GM12878 (cell line): Measurements from ENCODE around the gene ZNF75A. TPM values are rescaled to one million over a fixed set of nuclear protein-coding genes. Genes with fewer than 3 reads are reported as not detected.
"Not testable (repeated sequence)": the region's sequence is repeated elsewhere in the genome, so short reads cannot be mapped to it uniquely, and the experiment has no call there.

Source experiments
- ATAC-seq: fragments of 200-7000 bp; cut with Tn5 transposase; 3 replicates; pipeline ENCODE4 v1.9.1; 2020; ENCODE audit warnings: mild to moderate bottlenecking, moderate library complexity
- BruUV-seq: library from RNA; stranded (reverse); fragments of 400-500 nt; replicated peaks from 2 replicates; lab custom pipeline; 2021; lab: Mats Ljungman, UMichigan
- CTCF ChIA-PET: fragments of 300-600 bp; sonication (Branson Sonifier 250); formaldehyde crosslinking; extraction: SDS; loops from one replicate; lab custom pipeline; 2021; ENCODE audit warnings: inconsistent platforms; lab: Yijun Ruan, JAX
- POLR2A ChIA-PET: fragments of 350-600 bp; formaldehyde crosslinking; extraction: SDS; loops from one replicate; lab custom pipeline; 2021; ENCODE audit warnings: inconsistent platforms; lab: Charles Lee
- RAD21 ChIA-PET: fragments of 300-600 bp; sonication (Branson Sonifier 250); formaldehyde crosslinking; loops from one replicate; lab custom pipeline; 2023; ENCODE audit warnings: antibody characterized with exemption; ENCODE audit not compliant: unreplicated experiment; lab: Charles Lee
- SMC1A ChIA-PET: fragments of 300-600 bp; sonication (Branson Sonifier 250); formaldehyde crosslinking; loops from one replicate; lab custom pipeline; 2023; ENCODE audit not compliant: unreplicated experiment, uncharacterized antibody; lab: Charles Lee
- DNase-seq: peaks from one replicate; pipeline ENCODE4 v3.0.0-alpha.2; 2011; ENCODE audit warnings: low read depth, low spot score
- FAIRE-seq: peaks from 3 replicates; lab custom pipeline; 2011; peaks lifted over from hg19 to GRCh38; lab: Jason Lieb, UNC
- H2AFZ ChIP-seq: 2 replicates; pipeline ENCODE4 v1.6.0; 2011; ENCODE audit warnings: low read depth, low read length, control low read depth; ENCODE audit not compliant: control insufficient read depth
- H3K27ac ChIP-seq: 2 replicates; pipeline ENCODE4 v1.5.1; 2011; ENCODE audit warnings: control low read depth; ENCODE audit not compliant: control insufficient read depth, insufficient read depth
- H3K27me3 ChIP-seq, 2 experiments: replicated peaks in 1 of 2; 2 replicates each; pipeline versions ENCODE4 v1.6.0 to v1.6.1; 2011; ENCODE audit warnings: low read length in 1 of 2; ENCODE audit not compliant: control insufficient read depth in 2 of 2, insufficient read depth in 2 of 2
- H3K36me3 ChIP-seq, 2 experiments: 2 replicates each; pipeline ENCODE4 v1.5.1; 2011; ENCODE audit warnings: low read length in 1 of 2; ENCODE audit not compliant: control insufficient read depth in 2 of 2, insufficient read depth in 2 of 2
- H3K4me1 ChIP-seq: 2 replicates; pipeline ENCODE4 v1.6.1; 2011; ENCODE audit warnings: mild to moderate bottlenecking, low read length, moderate library complexity, mixed read lengths; ENCODE audit not compliant: control insufficient read depth, insufficient read depth
- H3K4me2 ChIP-seq: 2 replicates; pipeline ENCODE4 v1.6.0; 2011; ENCODE audit warnings: control low read depth; ENCODE audit not compliant: control insufficient read depth, insufficient read depth
- H3K4me3 ChIP-seq: fragments of 200-600 bp; sonication (generic); 2 replicates; pipeline ENCODE4 v1.5.1; 2016
- H3K79me2 ChIP-seq: 2 replicates; pipeline ENCODE4 v1.6.0; 2011; ENCODE audit warnings: low read length; ENCODE audit not compliant: control insufficient read depth, insufficient read depth
- H3K9ac ChIP-seq: 2 replicates; pipeline ENCODE4 v1.8.0; 2011; ENCODE audit warnings: low read length, control low read depth, mixed read lengths; ENCODE audit not compliant: control insufficient read depth, insufficient read depth
- H3K9me3 ChIP-seq: replicated peaks from 3 replicates; pipeline ENCODE4 v1.5.1; 2011; ENCODE audit warnings: mild to moderate bottlenecking, low read length; ENCODE audit not compliant: control insufficient read depth, insufficient read depth
- H4K20me1 ChIP-seq: 2 replicates; pipeline ENCODE4 v1.6.0; 2011; ENCODE audit not compliant: control insufficient read depth, insufficient read depth
- JUNB ChIP-seq: IDR thresholded peaks from 2 replicates; pipeline ENCODE4 v1.6.1; 2016; ENCODE audit warnings: antibody characterized with exemption, mild to moderate bottlenecking
- NFYB ChIP-seq: IDR thresholded peaks from 2 replicates; pipeline ENCODE4 v1.6.1; 2011; ENCODE audit warnings: low read depth, mild to moderate bottlenecking, low read length, improper control_type of control experiment, moderate library complexity; ENCODE audit not compliant: insufficient read depth
- RFX5 ChIP-seq: IDR thresholded peaks from 2 replicates; pipeline ENCODE4 v1.6.1; 2011; ENCODE audit warnings: low read depth, low read length, improper control_type of control experiment
- WGBS: methylation state at CpG from one replicate; pipeline ENCODE4 v1.1.6; 2016; ENCODE audit warnings: low lambda C conversion rate; ENCODE audit not compliant: insufficient replicate concordance, insufficient coverage; ENCODE audit errors: missing lambda C conversion rate; 5-methylcytosine and 5-hydroxymethylcytosine counted together
- in situ Hi-C: fragments of 300-500 bp; cut with MboI; formaldehyde crosslinking; loops from 9 replicates; pipeline ENCODE4 v1.14.3; 2018; ENCODE audit warnings: mixed read lengths
- intact Hi-C: fragments of 100-400 bp; cut with micrococcal nuclease; formaldehyde crosslinking; loops from one replicate; pipeline ENCODE4 v1.14.2; 2022; ENCODE audit not compliant: unreplicated experiment
- polyA plus RNA-seq, 11 experiments: library from polyadenylated mRNA; depleted of rRNA in 4 of 11; unstranded in 6 of 11; stranded (reverse) in 5 of 11; fragments of >200 nt; fragmentation: Nextera tagmentation in 4 of 11; fragmentation: Illumina TruSeq in 1 of 11; extraction: Ambion mirVana in 4 of 11; extraction: Trizol in 1 of 11; gene quantifications; 1 replicate in 1 of 11; 2 replicates in 10 of 11; pipeline versions ENCODE4 v1.2.1 to v1.2.3, GENCODE V29; 2011 to 2016; ENCODE audit warnings: inconsistent platforms in 2 of 11, missing spikeins in 2 of 11, low read depth in 1 of 11
- total RNA-seq, 4 experiments: library from RNA; depleted of rRNA in 3 of 4; stranded (reverse); fragments of >200 nt in 3 of 4; fragmentation: Illumina TruSeq in 1 of 4; extraction: Trizol in 1 of 4; gene quantifications; 2 replicates each; pipeline versions ENCODE4 v1.2.1 to v1.2.3, GENCODE V29; 2013 to 2021
- TF ChIP-seq, protein P1 (sequence below): fragments of 150-350 bp; IDR thresholded peaks from 2 replicates; pipeline ENCODE4 v1.6.1; 2014; ENCODE audit warnings: mild to moderate bottlenecking, low read depth, low read length

ZNF75A gene
- total and polyA plus RNA-seq, 10 of the 15 experiments (the other 5 are each of a cell fraction or from before 2014, with no cell fraction given): 7.4 to 21.2 (median 16.1) TPM

- BruUV-seq, RAD21 ChIA-PET, in situ Hi-C loops, H3K27ac ChIP-seq, H3K36me3 ChIP-seq, H3K4me3 ChIP-seq, H3K4me2 ChIP-seq, FAIRE-seq, H3K9me3 ChIP-seq, H3K4me1 ChIP-seq, POLR2A ChIA-PET, intact Hi-C loops, CTCF ChIA-PET, DNase-seq, H3K9ac ChIP-seq, H4K20me1 ChIP-seq, H3K79me2 ChIP-seq, H3K27me3 ChIP-seq, H2AFZ ChIP-seq, ATAC-seq, SMC1A ChIA-PET: not testable (repeated sequence)
- WGBS: 81% methylated on average over 6 of the region's 22 CpGs
Observed at GRCh38 chr16:3271281-3271680, 34.0 kb upstream of the ZNF75A start.

- ChIA-PET POLR2A (interaction anchor here (0.6 kb wide), 1 partner anchor 36 kb away, joined by 3 read pairs; no protein-coding TSS in a partner anchor), SMC1A (interaction anchor here (0.7 kb wide), 1 partner anchor 796 kb away, joined by 3 read pairs; no protein-coding TSS in a partner anchor), RAD21 (no interaction called here), CTCF (no interaction called here)
- ATAC-seq (peak; percentile 48; the same call in 1 of the 3 replicates), FAIRE-seq (no peak), DNase-seq (no peak)
- no TSS peak for BruUV-seq
- H3K36me3 ChIP-seq: no peaks in the 10 kb centered on the region
- H3K9me3 ChIP-seq: no peaks in the 10 kb centered on the region
- H3K79me2 ChIP-seq: no peaks in the 10 kb centered on the region
- intact Hi-C loops: no loop called here
- in situ Hi-C loops: no loop called here
- H3K4me1 ChIP-seq: no peaks in the 10 kb centered on the region
- H4K20me1 ChIP-seq: no peaks in the 10 kb centered on the region
- H3K4me3 ChIP-seq: no peak overlapping the region
- no peak overlapping the region for H2AFZ ChIP-seq
- no peak overlapping the region for H3K9ac ChIP-seq
- WGBS: 43% methylated on average over 4 of the region's 4 CpGs
- H3K27me3 ChIP-seq: no peaks in the 10 kb centered on the region
- TF ChIP-seq RFX5 (no peak), NFYB (0 out of 2 replicates have a peak, but pooled peaks have one; percentile 42), JUNB (no peak)
- TF ChIP-seq, protein P1, sequence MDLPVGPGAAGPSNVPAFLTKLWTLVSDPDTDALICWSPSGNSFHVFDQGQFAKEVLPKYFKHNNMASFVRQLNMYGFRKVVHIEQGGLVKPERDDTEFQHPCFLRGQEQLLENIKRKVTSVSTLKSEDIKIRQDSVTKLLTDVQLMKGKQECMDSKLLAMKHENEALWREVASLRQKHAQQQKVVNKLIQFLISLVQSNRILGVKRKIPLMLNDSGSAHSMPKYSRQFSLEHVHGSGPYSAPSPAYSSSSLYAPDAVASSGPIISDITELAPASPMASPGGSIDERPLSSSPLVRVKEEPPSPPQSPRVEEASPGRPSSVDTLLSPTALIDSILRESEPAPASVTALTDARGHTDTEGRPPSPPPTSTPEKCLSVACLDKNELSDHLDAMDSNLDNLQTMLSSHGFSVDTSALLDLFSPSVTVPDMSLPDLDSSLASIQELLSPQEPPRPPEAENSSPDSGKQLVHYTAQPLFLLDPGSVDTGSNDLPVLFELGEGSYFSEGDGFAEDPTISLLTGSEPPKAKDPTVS: no peak
- H3K4me2 ChIP-seq: no peak overlapping the region
- no peak overlapping the region for H3K27ac ChIP-seq
Observed at GRCh38 chr16:3274490-3274889, 30.8 kb upstream of the ZNF75A start.
